Measurements from ENCODE around the gene MRAS.
"Not testable (repeated sequence)": the region's sequence is repeated elsewhere in the genome, so short reads cannot be mapped to it uniquely, and the experiment has no call there.

MRAS gene

GRCh38 chr3:138426754-138427153 is 78.4 kb downstream of the MRAS start:
- not testable (repeated sequence) for H3K36me3 Mint-ChIP-seq (ENCODE audit: insufficient read depth); ATAC-seq (replicated peaks; ENCODE audit: extremely low read depth, poor library complexity, severe bottlenecking); H3K27ac Mint-ChIP-seq (ENCODE audit: low read depth); H3K4me3 Mint-ChIP-seq; H3K9me3 Mint-ChIP-seq; H3K4me1 Mint-ChIP-seq; DNase-seq (ENCODE audit: low spot score in 2 of 2)
- H3K27me3 Mint-ChIP-seq: peaks cover 25% of the 10 kb centered on the region

GRCh38 chr3:138429665-138430064 is 81.3 kb downstream of the MRAS start:
- Mint-ChIP-seq H3K4me1 (peaks cover 12% of the 10 kb centered on the region), H3K4me3 (no peak overlapping the region), H3K27me3 (peaks cover 49% of the 10 kb centered on the region), H3K9me3 (no peaks in the 10 kb centered on the region), H3K27ac (ENCODE audit: low read depth) (no peak overlapping the region), H3K36me3 (ENCODE audit: insufficient read depth) (no peaks in the 10 kb centered on the region)
- no peak for DNase-seq (ENCODE audit: low spot score in 2 of 2)
- ATAC-seq (replicated peaks; ENCODE audit: extremely low read depth, poor library complexity, severe bottlenecking): no peak

- no peak for DNase-seq (ENCODE audit: low spot score in 2 of 2)
- H3K4me3 Mint-ChIP-seq: no peak overlapping the region
- no peaks in the 10 kb centered on the region for H3K9me3 Mint-ChIP-seq
- H3K27me3 Mint-ChIP-seq: peaks cover 73% of the 10 kb centered on the region
- peaks cover 12% of the 10 kb centered on the region for H3K4me1 Mint-ChIP-seq
- ATAC-seq (replicated peaks; ENCODE audit: extremely low read depth, poor library complexity, severe bottlenecking): no peak
- no peaks in the 10 kb centered on the region for H3K36me3 Mint-ChIP-seq (ENCODE audit: insufficient read depth)
- no peak overlapping the region for H3K27ac Mint-ChIP-seq (ENCODE audit: low read depth)
Observed at GRCh38 chr3:138432576-138433240, 84.3 kb downstream of the MRAS start.

- peak overlapping the region; percentile 71 for H3K4me3 Mint-ChIP-seq
- peaks cover 81% of the 10 kb centered on the region for H3K27me3 Mint-ChIP-seq
- H3K4me1 Mint-ChIP-seq: peaks cover 12% of the 10 kb centered on the region
- DNase-seq (ENCODE audit: low spot score in 2 of 2) (no peak), ATAC-seq (replicated peaks; ENCODE audit: extremely low read depth, poor library complexity, severe bottlenecking) (no peak)
- H3K9me3 Mint-ChIP-seq: no peaks in the 10 kb centered on the region
- no peaks in the 10 kb centered on the region for H3K36me3 Mint-ChIP-seq (ENCODE audit: insufficient read depth)
- no peak overlapping the region for H3K27ac Mint-ChIP-seq (ENCODE audit: low read depth)
Observed at GRCh38 chr3:138433892-138434275, 85.5 kb downstream of the MRAS start.

- ATAC-seq (replicated peaks; ENCODE audit: extremely low read depth, poor library complexity, severe bottlenecking) (peak; percentile 61), DNase-seq (ENCODE audit: low spot score in 2 of 2) (no peak)
- Mint-ChIP-seq H3K4me1 (peaks cover 12% of the 10 kb centered on the region), H3K36me3 (ENCODE audit: insufficient read depth) (no peaks in the 10 kb centered on the region), H3K9me3 (no peaks in the 10 kb centered on the region), H3K4me3 (peak within 1 kb of the TSS; percentile 71), H3K27me3 (peaks cover 77% of the 10 kb centered on the region), H3K27ac (ENCODE audit: low read depth) (no peak within 1 kb of the TSS)
Observed at GRCh38 chr3:138434276-138434874, 86.0 kb downstream of the MRAS start, which contains the start of gene ESYT3. Gene ESYT3 (plus strand): TSS chr3:138434616. CDS start chr3:138434799, 183 bp downstream.

- Mint-ChIP-seq H3K4me1 (peaks cover 12% of the 10 kb centered on the region), H3K9me3 (no peaks in the 10 kb centered on the region), H3K36me3 (ENCODE audit: insufficient read depth) (no peaks in the 10 kb centered on the region), H3K27me3 (peaks cover 69% of the 10 kb centered on the region), H3K27ac (ENCODE audit: low read depth) (no peak overlapping the region), H3K4me3 (peak overlapping the region; percentile 71)
- no peak for ATAC-seq (replicated peaks; ENCODE audit: extremely low read depth, poor library complexity, severe bottlenecking)
- DNase-seq (ENCODE audit: low spot score in 2 of 2): no peak
Observed at GRCh38 chr3:138434875-138435772, 86.7 kb downstream of the MRAS start.

- Mint-ChIP-seq H3K4me3 (peak overlapping the region; percentile 31), H3K4me1 (peaks cover 12% of the 10 kb centered on the region)
Observed at GRCh38 chr3:138435840-138436239, 87.5 kb downstream of the MRAS start.

GRCh38 chr3:138437281-138437680 is 88.9 kb downstream of the MRAS start:
- DNase-seq (ENCODE audit: low spot score in 2 of 2): no peak
- no peak for ATAC-seq (replicated peaks; ENCODE audit: extremely low read depth, poor library complexity, severe bottlenecking)
- no peak overlapping the region for H3K4me3 Mint-ChIP-seq
- no peak overlapping the region for H3K27ac Mint-ChIP-seq (ENCODE audit: low read depth)
- H3K9me3 Mint-ChIP-seq: no peaks in the 10 kb centered on the region
- peaks cover 55% of the 10 kb centered on the region for H3K27me3 Mint-ChIP-seq
- H3K36me3 Mint-ChIP-seq (ENCODE audit: insufficient read depth): no peaks in the 10 kb centered on the region
- H3K4me1 Mint-ChIP-seq: peaks cover 12% of the 10 kb centered on the region

More at GRCh38 chr3:138435840-138436239, 87.5 kb downstream of the MRAS start:
- DNase-seq (ENCODE audit: low spot score in 2 of 2) (no peak), ATAC-seq (replicated peaks; ENCODE audit: extremely low read depth, poor library complexity, severe bottlenecking) (no peak)
- Mint-ChIP-seq H3K36me3 (ENCODE audit: insufficient read depth) (no peaks in the 10 kb centered on the region), H3K9me3 (no peaks in the 10 kb centered on the region), H3K27ac (ENCODE audit: low read depth) (no peak overlapping the region), H3K27me3 (peaks cover 68% of the 10 kb centered on the region)

- no peak for DNase-seq (ENCODE audit: low spot score in 2 of 2)
- Mint-ChIP-seq H3K9me3 (no peaks in the 10 kb centered on the region), H3K4me1 (peaks cover 3% of the 10 kb centered on the region), H3K36me3 (ENCODE audit: insufficient read depth) (no peaks in the 10 kb centered on the region), H3K27ac (ENCODE audit: low read depth) (no peak overlapping the region), H3K27me3 (peaks cover 40% of the 10 kb centered on the region), H3K4me3 (no peak overlapping the region)
- no peak for ATAC-seq (replicated peaks; ENCODE audit: extremely low read depth, poor library complexity, severe bottlenecking)
Observed at GRCh38 chr3:138438896-138439295, 90.5 kb downstream of the MRAS start.

- DNase-seq (ENCODE audit: low spot score in 2 of 2) (no peak), ATAC-seq (replicated peaks; ENCODE audit: extremely low read depth, poor library complexity, severe bottlenecking) (no peak)
- Mint-ChIP-seq H3K4me1 (no peaks in the 10 kb centered on the region), H3K4me3 (no peak overlapping the region), H3K27me3 (peaks cover 35% of the 10 kb centered on the region), H3K36me3 (ENCODE audit: insufficient read depth) (no peaks in the 10 kb centered on the region), H3K27ac (ENCODE audit: low read depth) (no peak overlapping the region), H3K9me3 (no peaks in the 10 kb centered on the region)
Observed at GRCh38 chr3:138439646-138440045, 91.3 kb downstream of the MRAS start.

GRCh38 chr3:138440121-138440521 is 91.7 kb downstream of the MRAS start:
- Mint-ChIP-seq H3K27me3 (peaks cover 35% of the 10 kb centered on the region), H3K36me3 (ENCODE audit: insufficient read depth) (no peaks in the 10 kb centered on the region), H3K4me3 (no peak overlapping the region), H3K4me1 (no peaks in the 10 kb centered on the region), H3K9me3 (no peaks in the 10 kb centered on the region), H3K27ac (ENCODE audit: low read depth) (no peak overlapping the region)
- ATAC-seq (replicated peaks; ENCODE audit: extremely low read depth, poor library complexity, severe bottlenecking) (no peak), DNase-seq (ENCODE audit: low spot score in 2 of 2) (no peak)

GRCh38 chr3:138440596-138440995 is 92.2 kb downstream of the MRAS start:
- ATAC-seq (replicated peaks; ENCODE audit: extremely low read depth, poor library complexity, severe bottlenecking) (no peak), DNase-seq (ENCODE audit: low spot score in 2 of 2) (no peak)
- Mint-ChIP-seq H3K4me3 (no peak overlapping the region), H3K4me1 (no peaks in the 10 kb centered on the region), H3K27me3 (peaks cover 32% of the 10 kb centered on the region), H3K36me3 (ENCODE audit: insufficient read depth) (no peaks in the 10 kb centered on the region), H3K27ac (ENCODE audit: low read depth) (no peak overlapping the region), H3K9me3 (no peaks in the 10 kb centered on the region)

Measured in central memory CD8-positive, alpha-beta T cell (primary cell).